ENCODE data around the gene CADM2. TPM values are rescaled to one million over a fixed set of nuclear protein-coding genes. Genes with fewer than 3 reads are reported as not detected.

Gene CADM2
- total RNA-seq, 1 donor from 2014 or later = 0.55 TPM

- Histone ChIP-seq H3K9me3 (no peaks in the 10 kb centered on the region), H3K27me3 (no peaks in the 10 kb centered on the region), H3K36me3 (no peaks in the 10 kb centered on the region), H3K4me3 (no peak overlapping the region), H3K27ac (no peak overlapping the region), H3K4me1 (no peaks in the 10 kb centered on the region)
- DNase-seq (no peak), ATAC-seq (no peak)
- no peak for TF ChIP-seq CTCF (IDR thresholded peaks at IDR 0.05)
- intact Hi-C loops (cut with DNase I) = no loop called here
These were observed 781.8 kb downstream of the CADM2 start for GRCh38 chr3:85740561-85740960.

GRCh38 chr3:85758442-85758841 is 799.7 kb downstream of the CADM2 start:
- no peaks in the 10 kb centered on the region for H3K4me1 ChIP-seq
- intact Hi-C loops (cut with DNase I) = no loop called here
- H3K27ac ChIP-seq = no peak overlapping the region
- no peak for DNase-seq
- no peaks in the 10 kb centered on the region for H3K36me3 ChIP-seq
- no peak for ATAC-seq
- no peaks in the 10 kb centered on the region for H3K9me3 ChIP-seq
- no peak overlapping the region for H3K4me3 ChIP-seq
- TF ChIP-seq CTCF (IDR thresholded peaks at IDR 0.05) = no peak
- H3K27me3 ChIP-seq = no peaks in the 10 kb centered on the region

GRCh38 chr3:85760342-85760741 is 801.6 kb downstream of the CADM2 start:
- Histone ChIP-seq H3K4me3 (no peak overlapping the region), H3K27me3 (no peaks in the 10 kb centered on the region), H3K9me3 (no peaks in the 10 kb centered on the region), H3K4me1 (no peaks in the 10 kb centered on the region), H3K36me3 (no peaks in the 10 kb centered on the region), H3K27ac (no peak overlapping the region)
- DNase-seq (no peak), ATAC-seq (no peak)
- TF ChIP-seq CTCF (IDR thresholded peaks at IDR 0.05) = no peak
- intact Hi-C loops (cut with DNase I) = no loop called here

- no peak for TF ChIP-seq CTCF (IDR thresholded peaks at IDR 0.05)
- intact Hi-C loops (cut with DNase I) = no loop called here
These were observed 822.0 kb downstream of the CADM2 start for GRCh38 chr3:85780806-85781205.

GRCh38 chr3:85781806-85782205 is 823.0 kb downstream of the CADM2 start:
- Histone ChIP-seq H3K27me3 (no peaks in the 10 kb centered on the region), H3K36me3 (no peaks in the 10 kb centered on the region), H3K9me3 (no peaks in the 10 kb centered on the region), H3K4me3 (no peak overlapping the region), H3K4me1 (no peaks in the 10 kb centered on the region), H3K27ac (no peak overlapping the region)
- peak; percentile 39 for ATAC-seq
- TF ChIP-seq CTCF (IDR thresholded peaks at IDR 0.05) = no peak
- intact Hi-C loops (cut with DNase I) = no loop called here
- DNase-seq = no peak

More at GRCh38 chr3:85780806-85781205, 822.0 kb downstream of the CADM2 start:
- no peak for ATAC-seq
- H3K27ac ChIP-seq = no peak overlapping the region
- H3K27me3 ChIP-seq = no peaks in the 10 kb centered on the region
- no peak for DNase-seq
- no peaks in the 10 kb centered on the region for H3K9me3 ChIP-seq
- no peaks in the 10 kb centered on the region for H3K36me3 ChIP-seq
- H3K4me1 ChIP-seq = no peaks in the 10 kb centered on the region
- no peak overlapping the region for H3K4me3 ChIP-seq

GRCh38 chr3:85783291-85783690 is 824.5 kb downstream of the CADM2 start:
- H3K4me1 ChIP-seq = no peaks in the 10 kb centered on the region
- H3K27ac ChIP-seq = no peak overlapping the region
- intact Hi-C loops (cut with DNase I) = no loop called here
- no peaks in the 10 kb centered on the region for H3K9me3 ChIP-seq
- TF ChIP-seq CTCF (IDR thresholded peaks at IDR 0.05) = no peak
- ATAC-seq = no peak
- no peak for DNase-seq
- no peaks in the 10 kb centered on the region for H3K36me3 ChIP-seq
- no peak overlapping the region for H3K4me3 ChIP-seq
- no peaks in the 10 kb centered on the region for H3K27me3 ChIP-seq

Measured in upper lobe of right lung (tissue), 1 donor.